Bronchial epithelial cell (primary cell): ENCODE data around the gene STH. TPM values are rescaled to one million over a fixed set of nuclear protein-coding genes. Genes with fewer than 3 reads are reported as not detected.
A peak's percentile ranks its signal among the peaks of the same experiment; 100 is the strongest.

Experiments
- DNase-seq: peaks from one replicate; pipeline ENCODE4 v3.0.0-alpha.2; 2010; ENCODE audit warnings: low read depth
- FAIRE-seq: peaks from 2 replicates; lab custom pipeline; 2011; peaks lifted over from hg19 to GRCh38; lab: Jason Lieb, UNC
- H3K27me3 ChIP-seq: 2 replicates; pipeline ENCODE4 v1.5.1; 2011; ENCODE audit warnings: low read length; ENCODE audit not compliant: control insufficient read depth, insufficient read depth
- H3K36me3 ChIP-seq: 2 replicates; pipeline ENCODE4 v1.5.1; 2011; ENCODE audit warnings: low read length; ENCODE audit not compliant: control insufficient read depth, insufficient read depth
- H3K4me3 ChIP-seq: 2 replicates; pipeline ENCODE4 v1.5.1; 2011; ENCODE audit warnings: mild to moderate bottlenecking, low read depth, low read length, control low read depth
- CTCF ChIP-seq: IDR thresholded peaks from 2 replicates; pipeline ENCODE4 v1.5.1; 2011; ENCODE audit warnings: mild to moderate bottlenecking, moderate library complexity, low read length, control low read depth, inconsistent platforms; ENCODE audit not compliant: insufficient read depth, severe bottlenecking
- total RNA-seq: library from RNA; depleted of rRNA; stranded (reverse); fragments of >200 nt; gene quantifications from 2 replicates; pipeline ENCODE4 v1.2.1, GENCODE V29; 2014

The STH gene
- total RNA-seq, 1 donor from 2014 or later = not detected

- H3K27me3 ChIP-seq = no peaks in the 10 kb centered on the region
- DNase-seq (no peak), FAIRE-seq (no peak)
- peaks cover 29% of the 10 kb centered on the region for H3K36me3 ChIP-seq
- no peak overlapping the region for H3K4me3 ChIP-seq
- TF ChIP-seq CTCF = no peak
These were observed 32.9 kb downstream of the STH start for GRCh38 chr17:46031920-46032319.

GRCh38 chr17:46032909-46033308 is 33.9 kb downstream of the STH start:
- H3K36me3 ChIP-seq = peaks cover 35% of the 10 kb centered on the region

GRCh38 chr17:46033392-46033791 is 34.3 kb downstream of the STH start:
- DNase-seq = no peak
- H3K36me3 ChIP-seq = peaks cover 39% of the 10 kb centered on the region

More at GRCh38 chr17:46032909-46033308, 33.9 kb downstream of the STH start:
- no peak for FAIRE-seq
- H3K27me3 ChIP-seq = no peaks in the 10 kb centered on the region
- H3K4me3 ChIP-seq = no peak overlapping the region
- TF ChIP-seq CTCF = no peak
- DNase-seq = no peak

GRCh38 chr17:46035112-46035818 is 36.2 kb downstream of the STH start:
- no peak for TF ChIP-seq CTCF
- Histone ChIP-seq H3K36me3 (peaks cover 51% of the 10 kb centered on the region), H3K4me3 (no peak overlapping the region), H3K27me3 (no peaks in the 10 kb centered on the region)
- DNase-seq (no peak), FAIRE-seq (no peak)

More at GRCh38 chr17:46033392-46033791, 34.3 kb downstream of the STH start:
- no peak for TF ChIP-seq CTCF
- Histone ChIP-seq H3K27me3 (no peaks in the 10 kb centered on the region), H3K4me3 (no peak overlapping the region)
- FAIRE-seq = peak; percentile 7

- no peak for FAIRE-seq
- DNase-seq = no peak
- no peaks in the 10 kb centered on the region for H3K27me3 ChIP-seq
- H3K36me3 ChIP-seq = peaks cover 45% of the 10 kb centered on the region
- H3K4me3 ChIP-seq = no peak overlapping the region
- TF ChIP-seq CTCF = no peak
These were observed 37.4 kb downstream of the STH start for GRCh38 chr17:46036491-46036890.

GRCh38 chr17:46037722-46038255 is 38.7 kb downstream of the STH start:
- Histone ChIP-seq H3K27me3 (no peaks in the 10 kb centered on the region), H3K4me3 (no peak overlapping the region), H3K36me3 (peaks cover 41% of the 10 kb centered on the region)
- TF ChIP-seq CTCF = no peak
- FAIRE-seq (no peak), DNase-seq (no peak)
